NCI-H2107 (cell line): ENCODE data around the gene KMT5B.
"Not testable (repeated sequence)": the region's sequence is repeated elsewhere in the genome, so short reads cannot be mapped to it uniquely, and the experiment has no call there.

ENCODE experiments used
- DNase-seq: peaks from one replicate; lab custom pipeline; 2025; lab: John Stamatoyannopoulos, UW

KMT5B gene

DNA sequence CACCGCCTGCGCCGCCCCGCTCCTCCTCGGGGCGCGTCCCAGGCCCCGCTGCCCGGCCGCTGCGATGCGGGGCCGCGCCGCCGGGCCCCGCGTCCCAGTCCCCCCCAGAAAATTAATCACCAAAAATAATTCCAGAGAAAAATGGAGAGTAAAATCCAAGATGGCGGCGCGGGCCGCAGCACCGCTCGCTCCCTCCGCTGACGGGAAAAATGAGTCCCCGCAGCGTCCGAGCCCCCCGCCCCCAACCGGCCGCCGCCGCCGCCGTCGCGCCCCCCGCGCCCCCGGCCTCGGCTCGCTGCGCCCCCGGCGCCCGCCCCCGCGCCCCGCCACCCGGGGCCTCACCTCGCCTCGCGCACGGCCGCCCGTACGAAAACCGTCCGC lies at the start of gene KMT5B:
Gene KMT5B (minus strand): TSS at position 162 of the 381 bp plus-strand sequence. CDS start 23,220 bp downstream, outside the sequence.
- no peak for DNase-seq

DNA sequence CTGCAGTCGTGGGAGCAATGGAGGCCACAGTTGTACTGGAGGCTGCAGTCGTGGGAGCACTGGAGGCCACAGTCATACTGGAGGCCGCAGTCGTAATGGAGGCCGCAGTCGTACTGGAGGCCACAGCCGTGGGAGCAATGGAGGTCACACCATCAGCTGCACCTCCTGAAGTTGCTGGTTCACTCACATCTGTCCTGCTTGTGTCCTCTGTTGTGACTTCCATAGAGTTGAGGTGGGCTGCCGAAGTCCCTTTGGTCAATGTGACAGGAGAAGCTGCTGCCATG lies 49.4 kb upstream of the KMT5B start:
- DNase-seq, result no peak

- no peak for DNase-seq
Observed at GRCh38 chr11:68261749-68262543, 48.9 kb upstream of the KMT5B start.

DNA sequence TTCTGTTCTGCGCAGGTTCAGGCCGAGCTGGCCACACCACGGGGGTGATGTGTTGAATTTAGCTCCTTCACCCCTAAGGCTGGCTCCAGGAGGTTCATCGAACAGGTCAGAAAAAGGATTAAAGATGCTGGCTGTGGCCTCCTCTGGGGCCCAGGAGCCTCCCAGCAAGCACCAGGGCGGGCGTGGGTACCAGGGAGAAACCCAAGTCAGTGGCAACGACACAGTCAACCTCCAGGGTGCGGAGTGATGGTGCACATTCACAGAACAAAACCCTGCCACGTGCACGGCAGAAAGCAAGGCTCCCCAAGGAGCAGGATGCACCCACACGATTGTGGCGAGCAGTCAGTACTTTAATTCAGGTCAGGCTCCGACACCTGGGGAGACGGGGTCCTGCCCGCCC lies 47.9 kb upstream of the KMT5B start:
- DNase-seq, result no peak

- no peak for DNase-seq
Observed at GRCh38 chr11:68260484-68260883, 47.4 kb upstream of the KMT5B start.

DNA sequence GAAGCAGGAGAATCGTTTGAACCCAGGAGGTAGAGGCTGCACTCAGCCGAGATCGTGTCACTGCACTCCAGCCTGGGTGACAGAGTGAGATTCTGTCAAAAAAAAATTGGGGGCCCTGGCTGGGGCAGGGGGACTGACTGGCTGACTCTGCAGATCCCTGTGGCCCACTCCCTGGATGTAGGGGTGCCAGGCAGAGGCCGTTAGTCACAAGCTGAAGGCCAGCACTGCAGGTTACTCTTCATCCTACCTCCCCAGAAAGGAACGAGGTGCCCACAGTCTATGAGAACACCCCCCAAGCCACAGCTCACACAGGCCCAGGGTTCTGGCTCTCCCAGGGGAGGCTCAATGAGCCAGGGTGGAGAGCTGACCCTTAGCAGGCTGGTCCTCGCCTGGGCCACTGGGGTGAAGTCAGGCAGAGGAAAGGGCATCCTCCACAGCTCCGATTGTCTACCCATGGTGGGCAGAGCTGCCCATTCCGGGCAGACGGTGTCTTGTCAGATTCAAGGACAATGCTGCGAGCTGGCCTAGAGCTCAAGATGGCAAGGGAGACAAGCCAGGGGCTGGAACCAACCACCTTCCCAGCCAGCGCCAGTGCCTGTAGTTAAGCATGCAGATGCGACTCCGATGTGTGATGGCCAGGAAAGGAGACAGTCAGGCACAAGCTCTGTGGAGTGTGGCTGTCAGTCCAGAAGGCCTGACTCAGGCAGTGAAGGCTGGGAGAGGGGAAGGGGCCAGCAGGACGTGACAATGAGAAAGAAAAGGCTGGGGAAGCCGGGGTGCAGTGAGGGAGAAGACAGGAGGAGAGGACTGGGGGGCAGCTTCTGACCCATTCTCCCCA lies 46.2 kb upstream of the KMT5B start:
- no peak for DNase-seq

GRCh38 chr11:68258363-68258765 lies 45.3 kb upstream of the KMT5B start:
- DNase-seq, result no peak

GRCh38 chr11:68257477-68258362 lies 44.6 kb upstream of the KMT5B start:
- DNase-seq, result peak; percentile 87

GRCh38 chr11:68256331-68256741 lies 43.2 kb upstream of the KMT5B start:
- no peak for DNase-seq

DNA sequence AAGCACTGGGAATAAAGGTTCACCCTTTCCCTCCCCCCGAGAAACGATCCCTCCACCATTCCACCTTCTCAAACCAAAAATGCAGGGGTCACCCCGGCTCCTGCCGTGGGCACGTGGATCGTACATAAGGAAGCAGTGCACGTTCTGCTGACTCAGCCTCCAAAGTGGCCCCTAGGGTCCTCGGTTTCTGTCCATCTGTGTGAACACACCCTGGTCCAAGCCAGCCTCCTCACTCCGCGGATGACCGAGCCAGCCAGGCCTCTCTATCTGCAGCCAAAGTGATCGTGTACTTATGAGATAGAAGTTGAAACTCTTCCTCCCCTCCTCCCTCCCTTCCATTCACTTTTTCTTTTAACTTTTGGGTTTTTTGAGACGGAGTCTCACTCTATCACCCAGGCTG lies 42.4 kb upstream of the KMT5B start:
- DNase-seq, result no peak

DNA sequence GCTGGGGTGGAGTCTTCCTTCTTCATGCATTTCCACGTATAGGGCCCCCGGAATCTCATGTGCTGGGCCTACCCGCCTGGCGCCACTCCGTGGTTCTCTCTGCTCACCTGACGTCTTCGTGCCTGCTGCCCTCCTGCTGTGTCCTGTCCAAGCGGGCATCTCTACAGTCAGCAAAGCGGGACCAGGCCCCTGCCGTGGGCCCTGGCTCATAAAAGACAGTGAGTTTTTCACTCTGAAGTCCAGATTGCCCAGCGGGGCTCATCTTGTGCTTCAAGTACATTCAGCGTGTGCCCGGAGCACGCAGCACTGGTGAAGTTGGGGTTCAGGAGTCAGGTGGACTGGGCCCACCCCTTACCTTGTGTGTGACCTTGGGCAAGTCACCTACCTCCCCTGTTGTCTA lies 41.3 kb upstream of the KMT5B start:
- DNase-seq, result no peak

- DNase-seq, result no peak
Observed at GRCh38 chr11:68251765-68252164, 38.7 kb upstream of the KMT5B start.

DNA sequence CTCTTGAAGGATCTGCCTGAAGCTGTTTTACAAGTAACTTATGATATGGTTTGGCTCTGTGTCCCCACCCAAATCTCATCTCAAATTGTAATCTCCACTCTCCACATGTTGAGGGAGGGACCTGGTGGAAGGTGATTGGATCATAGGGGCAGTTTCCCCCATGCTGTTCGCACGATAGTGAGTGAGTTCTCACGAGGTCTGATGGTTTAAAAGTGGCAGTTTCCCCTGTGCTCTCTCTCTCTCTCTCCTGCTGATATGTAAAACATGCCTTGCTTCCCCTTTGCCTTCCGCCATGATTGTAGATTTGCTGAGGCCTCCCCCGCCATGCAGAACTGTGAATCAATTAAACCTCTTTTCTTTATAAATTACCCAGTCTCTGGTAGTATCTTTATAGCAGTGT lies 31.8 kb upstream of the KMT5B start:
- not testable (repeated sequence) for DNase-seq

DNA sequence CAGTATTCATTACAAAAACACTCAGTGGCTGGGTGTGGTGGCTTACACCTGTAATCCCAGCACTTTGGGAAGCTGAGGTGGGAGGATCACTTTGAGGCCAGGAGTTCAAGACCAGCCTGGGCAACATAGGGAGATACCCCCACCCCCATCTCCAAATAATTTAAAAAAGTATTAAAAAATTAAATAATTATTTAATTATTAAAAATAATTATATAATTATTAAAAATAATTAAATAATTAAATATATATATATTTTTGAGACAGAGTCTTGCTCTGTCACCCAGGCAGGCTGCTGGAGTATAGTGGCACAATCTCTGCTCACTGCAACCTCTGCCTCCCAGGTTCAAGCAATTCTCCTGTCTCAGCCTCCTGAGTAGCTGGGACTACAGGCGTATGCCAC lies 30.8 kb upstream of the KMT5B start:
- not testable (repeated sequence) for DNase-seq

DNA sequence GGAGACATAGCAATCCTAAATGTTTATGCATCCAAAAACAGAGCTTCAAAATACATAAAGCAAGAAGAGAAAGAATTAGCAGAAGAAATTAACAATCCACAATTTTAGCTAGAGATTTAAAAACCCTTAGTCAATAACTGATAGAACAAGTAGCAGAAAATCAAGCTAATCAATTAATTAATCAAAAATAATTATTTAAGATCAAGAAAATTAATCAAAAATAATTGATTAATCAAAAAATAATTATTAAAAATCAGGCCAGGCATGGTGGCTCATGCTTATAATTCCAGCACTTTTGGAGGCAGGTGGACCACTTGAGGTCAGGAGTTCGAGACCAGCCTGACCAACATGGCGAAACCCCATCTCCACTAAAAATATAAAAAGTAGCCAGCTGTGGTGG lies 29.5 kb upstream of the KMT5B start:
- no peak for DNase-seq

DNA sequence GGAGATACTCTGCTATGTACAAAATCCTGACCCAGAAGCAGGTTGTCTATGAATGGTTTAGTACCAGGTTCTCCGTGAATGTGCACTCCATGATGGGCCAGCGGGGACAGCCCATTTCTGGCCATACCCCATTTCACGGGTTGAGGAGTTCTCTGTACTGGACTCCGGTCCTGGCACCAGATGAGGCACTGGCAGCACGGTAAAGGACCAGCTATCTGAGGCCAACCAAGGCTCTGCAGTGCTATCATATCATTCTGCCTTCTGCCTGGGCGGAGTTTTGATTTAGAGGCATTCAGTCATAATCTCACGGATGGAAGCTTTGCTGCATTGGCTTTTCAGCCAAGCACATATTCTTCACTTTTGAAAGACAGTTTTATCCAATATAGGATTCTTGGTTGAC lies 18.5 kb upstream of the KMT5B start:
- DNase-seq, result no peak

DNA sequence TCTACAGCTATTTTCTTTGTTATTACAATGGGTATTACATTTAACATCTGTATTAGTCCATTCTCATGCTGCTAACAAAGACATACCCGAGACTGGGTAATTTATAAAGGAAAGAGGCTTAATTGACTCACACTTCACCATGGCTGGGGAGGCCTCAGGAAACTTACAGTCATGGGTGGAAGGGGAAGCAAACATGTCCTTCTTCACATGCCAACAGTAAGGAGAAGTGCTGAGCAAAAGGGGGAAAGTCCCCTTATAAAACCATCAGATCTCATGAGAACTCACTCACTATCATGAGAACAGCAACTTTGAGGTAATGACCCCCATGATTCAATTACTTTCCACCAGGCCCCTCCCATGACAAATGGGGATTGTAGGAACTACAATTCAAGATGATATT lies 16.5 kb upstream of the KMT5B start:
- DNase-seq, result no peak

DNA sequence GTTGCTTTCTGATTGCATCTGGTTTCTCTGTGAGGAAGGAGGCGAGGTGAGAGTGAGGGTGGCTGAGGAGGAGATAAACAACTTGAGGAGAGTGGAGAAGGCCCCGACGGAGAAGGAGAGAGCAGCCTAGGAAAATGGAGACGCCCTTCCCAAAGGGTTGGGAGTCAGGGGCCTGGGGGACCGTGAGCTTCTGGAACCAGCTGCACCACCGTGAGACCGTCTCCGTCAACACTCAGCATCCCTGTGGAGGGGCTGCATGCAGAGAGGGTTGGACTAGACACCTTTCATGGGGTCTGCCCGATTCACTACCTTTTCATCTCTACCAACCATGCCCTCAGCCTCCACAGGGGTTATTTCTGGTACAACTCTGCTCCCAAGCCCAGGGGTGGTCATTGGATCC lies 13.3 kb upstream of the KMT5B start:
- no peak for DNase-seq

- no peak for DNase-seq
Observed at GRCh38 chr11:68224606-68225005, 11.5 kb upstream of the KMT5B start.

- DNase-seq, result no peak
Observed at GRCh38 chr11:68223275-68223674, 10.2 kb upstream of the KMT5B start.

DNA sequence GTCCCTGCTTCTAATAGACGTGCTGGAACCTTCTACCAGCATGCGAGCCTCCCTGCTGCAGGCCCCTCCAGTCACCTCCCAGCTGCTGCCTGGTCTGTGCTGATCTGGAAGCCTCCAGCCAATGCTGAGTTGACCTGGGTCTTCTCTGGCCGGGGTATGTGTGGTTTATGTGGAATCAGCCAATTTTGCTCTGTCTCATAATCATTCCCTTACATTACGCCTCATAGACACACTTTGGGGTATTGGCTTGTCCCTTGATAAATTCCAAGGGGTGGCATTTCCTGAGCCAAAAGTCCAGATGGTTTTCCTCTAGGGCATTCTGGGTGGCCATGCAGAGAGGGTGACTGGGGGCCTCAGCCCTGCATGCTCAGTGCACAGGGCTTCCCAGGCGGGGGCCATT lies 8.3 kb upstream of the KMT5B start:
- no peak for DNase-seq

- no peak for DNase-seq
Observed at GRCh38 chr11:68216171-68216938, 3.3 kb upstream of the KMT5B start.
